Fibroblast of villous mesenchyme (primary cell): ENCODE results near the gene KIR3DL2. TPM values are rescaled to one million over a fixed set of nuclear protein-coding genes. Genes with fewer than 3 reads are reported as not detected.

Experiments used
- DNase-seq: peaks from one replicate; pipeline ENCODE4 v3.0.0-alpha.2; 2010; ENCODE audit warnings: low read depth
- H3K4me3 ChIP-seq: 2 replicates; pipeline ENCODE4 v1.5.1; 2011; ENCODE audit warnings: low read depth, mild to moderate bottlenecking, low read length
- CTCF ChIP-seq: IDR thresholded peaks from 2 replicates; pipeline ENCODE4 v1.5.1; 2012; ENCODE audit warnings: low read depth, mild to moderate bottlenecking, low read length; ENCODE audit not compliant: insufficient read depth
- total RNA-seq: library from RNA; depleted of rRNA; stranded (reverse); fragments of >200 nt; gene quantifications from 2 replicates; pipeline ENCODE4 v1.2.3, GENCODE V29; 2012

The KIR3DL2 gene
- total RNA-seq, 1 donor = not detected

GRCh38 chr19:54871696-54872095 is 21.5 kb downstream of the KIR3DL2 start:
- TF ChIP-seq CTCF = no peak
- H3K4me3 ChIP-seq = no peak overlapping the region
- DNase-seq = no peak

- no peak for TF ChIP-seq CTCF
- H3K4me3 ChIP-seq = no peak within 1 kb of the TSS
- no peak for DNase-seq
Measured at GRCh38 chr19:54873990-54874389, 23.7 kb downstream of the KIR3DL2 start, which contains the start of gene FCAR. FCAR (plus strand) TSS chr19:54874235; CDS start chr19:54874290, 55 bp downstream.

GRCh38 chr19:54875506-54875905 is 25.3 kb downstream of the KIR3DL2 start:
- no peak overlapping the region for H3K4me3 ChIP-seq
- TF ChIP-seq CTCF = no peak
- no peak for DNase-seq

GRCh38 chr19:54877471-54877870 is 27.2 kb downstream of the KIR3DL2 start:
- TF ChIP-seq CTCF = no peak
- no peak overlapping the region for H3K4me3 ChIP-seq
- DNase-seq = no peak

GRCh38 chr19:54881884-54882283 is 31.6 kb downstream of the KIR3DL2 start:
- no peak overlapping the region for H3K4me3 ChIP-seq
- no peak for DNase-seq
- TF ChIP-seq CTCF = no peak

GRCh38 chr19:54882758-54883157 is 32.5 kb downstream of the KIR3DL2 start:
- no peak overlapping the region for H3K4me3 ChIP-seq

More at GRCh38 chr19:54882758-54883157, 32.5 kb downstream of the KIR3DL2 start:
- no peak for DNase-seq
- TF ChIP-seq CTCF = no peak
